Natural killer cell (primary cell): ENCODE results near the gene POLDIP3. TPM values are rescaled to one million over a fixed set of nuclear protein-coding genes. Genes with fewer than 3 reads are reported as not detected.
"Not testable (repeated sequence)": the region's sequence is repeated elsewhere in the genome, so short reads cannot be mapped to it uniquely, and the experiment has no call there.

Experiments
- ATAC-seq, 3 donors: fragments of 150-1000 bp in 2 of 3; fragments of 200-7000 bp in 1 of 3; cut with Tn5 transposase; 1 replicate in 1 of 3; 2 replicates in 2 of 3; pipeline ENCODE4 v1.10.0; 2021; ENCODE audit warnings: mild to moderate bottlenecking in 2 of 3, moderate library complexity in 2 of 3
- DNase-seq, 2 donors: peaks; one replicate each; pipeline versions ENCODE4 v3.0.0 to v3.0.0-alpha.2; 2013 to 2021; ENCODE audit warnings: mixed read lengths in 1 of 2
- H3K27ac ChIP-seq: one replicate; pipeline ENCODE4 v1.5.1; 2013; ENCODE audit warnings: mild to moderate bottlenecking, low read length
- H3K27me3 ChIP-seq: one replicate; pipeline ENCODE4 v1.6.1; 2013; ENCODE audit warnings: low read length; ENCODE audit not compliant: control insufficient read depth, insufficient read depth
- H3K36me3 ChIP-seq: one replicate; pipeline ENCODE4 v1.6.1; 2013; ENCODE audit warnings: low read length; ENCODE audit not compliant: control insufficient read depth, insufficient read depth
- H3K4me1 ChIP-seq: one replicate; pipeline ENCODE4 v1.6.1; 2013; ENCODE audit warnings: low read length; ENCODE audit not compliant: control insufficient read depth, insufficient read depth
- H3K4me3 ChIP-seq: one replicate; pipeline ENCODE4 v1.5.1; 2013; ENCODE audit warnings: low read length
- H3K9me3 ChIP-seq: one replicate; pipeline ENCODE4 v1.6.1; 2013; ENCODE audit warnings: low read length; ENCODE audit not compliant: control insufficient read depth, insufficient read depth
- H3K27ac Mint-ChIP-seq, 2 donors: one replicate each; pipeline ENCODE4 v1.8.0; 2022; ENCODE audit warnings: mild to moderate bottlenecking in 2 of 2, mixed read lengths in 2 of 2, moderate library complexity in 1 of 2
- H3K27me3 Mint-ChIP-seq, 2 donors: one replicate each; pipeline ENCODE4 v1.8.0; 2022; ENCODE audit warnings: low read depth in 2 of 2, mixed read lengths in 2 of 2
- H3K36me3 Mint-ChIP-seq: one replicate; pipeline ENCODE4 v1.8.0; 2022; ENCODE audit warnings: mixed read lengths
- H3K4me1 Mint-ChIP-seq, 2 donors: one replicate each; pipeline ENCODE4 v1.8.0; 2022; ENCODE audit warnings: mixed read lengths in 2 of 2
- H3K4me3 Mint-ChIP-seq: one replicate; pipeline ENCODE4 v1.8.0; 2022; ENCODE audit warnings: mild to moderate bottlenecking, moderate library complexity, mixed read lengths
- H3K9me3 Mint-ChIP-seq, 2 donors: one replicate each; pipeline ENCODE4 v1.8.0; 2022; ENCODE audit warnings: mixed read lengths in 2 of 2
- WGBS: methylation state at CpG from one replicate; pipeline ENCODE4 v1.1.7; 2013; ENCODE audit warnings: missing lambda C conversion rate; ENCODE audit not compliant: insufficient coverage; 5-methylcytosine and 5-hydroxymethylcytosine counted together
- intact Hi-C: fragments of 100-400 bp; cut with micrococcal nuclease; formaldehyde crosslinking; loops from one replicate; pipeline ENCODE4 v1.14.2; 2022
- total RNA-seq, 4 donors: library from RNA; stranded (reverse); fragments of 120-200 nt in 1 of 4; gene quantifications; one replicate each; pipeline versions ENCODE4 v1.2.3 to v1.2.4, GENCODE V29; 2013 to 2022
- TF ChIP-seq, protein P1 (sequence below): fragments of 200-600 bp; IDR thresholded peaks from one replicate; pipeline ENCODE4 v1.8.0; 2022; ENCODE audit warnings: antibody characterized with exemption

POLDIP3 gene
- total RNA-seq, 3 donors from 2014 or later (not counting 1 experiment from before 2014, with no cell fraction given): 66.1 to 82.8 (median 70.8) TPM

DNA sequence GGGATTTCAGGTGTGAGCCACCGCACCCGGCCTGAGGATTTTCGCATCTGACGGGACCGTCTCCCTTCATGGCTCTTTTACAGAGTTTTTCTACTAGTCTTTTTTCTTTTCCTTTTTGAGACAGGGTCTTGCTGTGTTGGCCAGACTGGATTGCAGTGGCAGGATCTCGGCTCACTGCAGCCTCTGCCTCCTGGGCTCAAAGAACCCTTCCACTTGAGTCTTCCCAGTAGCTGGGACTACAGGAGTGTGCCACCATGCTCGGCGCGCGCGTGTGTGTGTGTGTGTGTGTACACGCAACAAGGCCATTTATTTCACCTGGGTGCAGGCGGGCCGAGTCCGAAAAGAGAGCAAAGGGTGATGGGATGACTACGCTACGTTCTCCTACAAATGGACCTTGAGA lies 50.0 kb downstream of the POLDIP3 start:
- Histone ChIP-seq H3K4me3 (no peak overlapping the region), H3K27me3 (no peaks in the 10 kb centered on the region), H3K4me1 (peaks cover 11% of the 10 kb centered on the region), H3K9me3 (no peaks in the 10 kb centered on the region), H3K36me3 (no peaks in the 10 kb centered on the region), H3K27ac (no peak overlapping the region)
- DNase-seq (no peak), ATAC-seq (no peak)
- WGBS: 97% methylated on average over 17 of the region's 17 CpGs
- peaks cover 0 to 8% of the 10 kb centered on the region in 2 donors for H3K4me1 Mint-ChIP-seq
- H3K9me3 Mint-ChIP-seq: no peaks in the 10 kb centered on the region
- H3K27ac Mint-ChIP-seq: no peak overlapping the region
- no peaks in the 10 kb centered on the region for H3K36me3 Mint-ChIP-seq
- no peak overlapping the region for H3K4me3 Mint-ChIP-seq
- H3K27me3 Mint-ChIP-seq: no peaks in the 10 kb centered on the region
- intact Hi-C loops: no loop called here
- TF ChIP-seq, protein P1, sequence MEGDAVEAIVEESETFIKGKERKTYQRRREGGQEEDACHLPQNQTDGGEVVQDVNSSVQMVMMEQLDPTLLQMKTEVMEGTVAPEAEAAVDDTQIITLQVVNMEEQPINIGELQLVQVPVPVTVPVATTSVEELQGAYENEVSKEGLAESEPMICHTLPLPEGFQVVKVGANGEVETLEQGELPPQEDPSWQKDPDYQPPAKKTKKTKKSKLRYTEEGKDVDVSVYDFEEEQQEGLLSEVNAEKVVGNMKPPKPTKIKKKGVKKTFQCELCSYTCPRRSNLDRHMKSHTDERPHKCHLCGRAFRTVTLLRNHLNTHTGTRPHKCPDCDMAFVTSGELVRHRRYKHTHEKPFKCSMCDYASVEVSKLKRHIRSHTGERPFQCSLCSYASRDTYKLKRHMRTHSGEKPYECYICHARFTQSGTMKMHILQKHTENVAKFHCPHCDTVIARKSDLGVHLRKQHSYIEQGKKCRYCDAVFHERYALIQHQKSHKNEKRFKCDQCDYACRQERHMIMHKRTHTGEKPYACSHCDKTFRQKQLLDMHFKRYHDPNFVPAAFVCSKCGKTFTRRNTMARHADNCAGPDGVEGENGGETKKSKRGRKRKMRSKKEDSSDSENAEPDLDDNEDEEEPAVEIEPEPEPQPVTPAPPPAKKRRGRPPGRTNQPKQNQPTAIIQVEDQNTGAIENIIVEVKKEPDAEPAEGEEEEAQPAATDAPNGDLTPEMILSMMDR: no peak

- H3K27ac ChIP-seq, H3K4me1 Mint-ChIP-seq, DNase-seq, H3K9me3 Mint-ChIP-seq, H3K36me3 ChIP-seq, H3K4me3 ChIP-seq, H3K36me3 Mint-ChIP-seq, ATAC-seq, H3K27ac Mint-ChIP-seq, H3K9me3 ChIP-seq, intact Hi-C loops, H3K27me3 ChIP-seq, H3K27me3 Mint-ChIP-seq, H3K4me3 Mint-ChIP-seq: not testable (repeated sequence)
- peaks cover 11% of the 10 kb centered on the region for H3K4me1 ChIP-seq
- 87% methylated on average over 3 of the region's 3 CpGs for WGBS
Observed at GRCh38 chr22:42563943-42564342, 50.7 kb downstream of the POLDIP3 start.

DNA sequence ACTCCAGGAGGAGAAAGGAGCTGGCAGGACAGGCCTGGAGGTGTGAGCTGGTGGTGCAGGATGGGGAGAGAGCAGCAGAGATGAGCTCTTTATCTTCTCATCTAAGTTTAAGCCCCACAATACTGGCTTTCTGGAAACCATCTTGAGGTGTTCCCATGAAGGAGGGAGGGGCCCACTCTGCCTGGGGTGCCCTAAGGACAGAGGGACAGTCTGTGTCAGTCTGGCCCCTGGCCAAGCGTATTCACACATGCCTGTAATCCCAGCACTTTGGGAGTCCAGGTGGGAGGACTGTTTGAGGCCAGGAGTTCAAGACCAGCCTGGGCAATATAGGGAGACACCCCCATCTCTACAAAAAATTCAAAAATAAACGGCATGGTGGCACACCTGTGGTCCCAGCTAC lies 52.0 kb downstream of the POLDIP3 start:
- no peak for ATAC-seq
- TF ChIP-seq, protein P1: no peak
- no peak overlapping the region for H3K4me3 Mint-ChIP-seq
- no peak overlapping the region for H3K27ac Mint-ChIP-seq
- no peaks in the 10 kb centered on the region for H3K36me3 Mint-ChIP-seq
- Histone ChIP-seq H3K27me3 (no peaks in the 10 kb centered on the region), H3K4me1 (peaks cover 11% of the 10 kb centered on the region), H3K4me3 (no peak overlapping the region), H3K9me3 (no peaks in the 10 kb centered on the region), H3K27ac (no peak overlapping the region), H3K36me3 (no peaks in the 10 kb centered on the region)
- H3K9me3 Mint-ChIP-seq: no peaks in the 10 kb centered on the region
- H3K27me3 Mint-ChIP-seq: no peaks in the 10 kb centered on the region
- no peak for DNase-seq
- intact Hi-C loops: no loop called here
- H3K4me1 Mint-ChIP-seq: peaks cover 0 to 8% of the 10 kb centered on the region in 2 donors
- WGBS: 80% methylated on average over 2 of the region's 2 CpGs

DNA sequence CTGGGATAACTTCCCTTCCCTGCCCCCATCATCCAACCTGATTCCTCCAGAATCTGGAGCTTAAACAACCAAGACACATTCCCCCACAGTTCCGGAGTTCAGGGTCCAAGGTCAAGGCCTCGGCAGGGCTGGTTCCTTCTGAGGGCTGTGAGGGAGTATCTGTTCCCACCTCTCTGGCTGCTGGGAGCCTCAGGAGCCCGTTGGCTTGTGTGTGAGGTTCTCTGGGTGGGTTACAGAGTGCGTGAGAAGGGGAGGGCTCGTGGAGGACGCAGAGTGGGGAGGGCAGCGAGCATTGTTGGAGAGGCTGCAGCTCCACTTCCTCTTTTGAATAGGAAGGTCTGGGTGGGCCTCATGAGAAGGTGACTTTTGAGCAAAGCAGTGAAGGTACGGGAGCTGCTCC lies 52.4 kb downstream of the POLDIP3 start:
- no peaks in the 10 kb centered on the region for H3K36me3 ChIP-seq
- Mint-ChIP-seq H3K36me3 (no peaks in the 10 kb centered on the region), H3K27ac (no peak overlapping the region), H3K4me1 (peaks cover 0 to 8% of the 10 kb centered on the region in 2 donors), H3K27me3 (no peaks in the 10 kb centered on the region), H3K4me3 (no peak overlapping the region), H3K9me3 (no peaks in the 10 kb centered on the region)
- DNase-seq (no peak), ATAC-seq (no peak)
- peaks cover 11% of the 10 kb centered on the region for H3K4me1 ChIP-seq
- H3K9me3 ChIP-seq: no peaks in the 10 kb centered on the region
- H3K4me3 ChIP-seq: no peak overlapping the region
- H3K27me3 ChIP-seq: no peaks in the 10 kb centered on the region
- WGBS: 32% methylated on average over 8 of the region's 8 CpGs
- H3K27ac ChIP-seq: no peak overlapping the region
- TF ChIP-seq, protein P1: no peak
- intact Hi-C loops: no loop called here
